ENCODE measurements around the gene NUP153.

The NUP153 gene

DNA sequence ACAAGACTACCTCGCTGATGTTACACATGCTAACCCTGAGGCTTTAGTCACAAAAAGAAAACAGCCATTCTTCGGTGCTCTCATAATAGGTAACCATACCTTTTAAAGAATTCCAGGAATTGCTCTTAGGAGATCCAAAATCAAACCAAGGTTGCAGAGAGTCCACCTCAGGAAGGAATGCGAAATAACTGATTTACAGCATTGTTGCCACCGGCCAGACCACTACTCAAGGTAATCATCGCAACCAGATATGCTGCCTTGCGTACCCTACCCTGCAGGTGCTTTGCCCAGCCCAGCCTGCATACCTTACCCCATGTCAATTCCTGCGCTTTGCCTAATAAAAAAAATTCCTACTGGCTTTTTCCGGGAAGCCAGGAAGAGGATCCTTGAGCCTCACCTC lies 27.0 kb downstream of the NUP153 start:
- Histone ChIP-seq H3K4me3 (no peak overlapping the region), H3K4me1 (peaks cover 0 to 9% (median 0%) of the 10 kb centered on the region in 10 experiments; a peak in 2 of 20 replicates), H3K4me2 (no peak overlapping the region), H3K27ac (no peak overlapping the region), H4K20me1 (peaks cover 76 to 100% (median 100%) of the 10 kb centered on the region in 11 experiments), H3K36me3 (peaks cover 74 to 100% (median 98%) of the 10 kb centered on the region in 11 experiments), H3K9me3 (replicated peaks in 1 of 11) (peaks cover 0 to 6% (median 0%) of the 10 kb centered on the region in 11 experiments; a peak in 1 of 22 replicates), H3K27me3 (no peaks in the 10 kb centered on the region), H3K9ac (no peak overlapping the region)
- no peak for TF ChIP-seq Cebpa-rat (IDR thresholded peaks at IDR 0.05)

DNA sequence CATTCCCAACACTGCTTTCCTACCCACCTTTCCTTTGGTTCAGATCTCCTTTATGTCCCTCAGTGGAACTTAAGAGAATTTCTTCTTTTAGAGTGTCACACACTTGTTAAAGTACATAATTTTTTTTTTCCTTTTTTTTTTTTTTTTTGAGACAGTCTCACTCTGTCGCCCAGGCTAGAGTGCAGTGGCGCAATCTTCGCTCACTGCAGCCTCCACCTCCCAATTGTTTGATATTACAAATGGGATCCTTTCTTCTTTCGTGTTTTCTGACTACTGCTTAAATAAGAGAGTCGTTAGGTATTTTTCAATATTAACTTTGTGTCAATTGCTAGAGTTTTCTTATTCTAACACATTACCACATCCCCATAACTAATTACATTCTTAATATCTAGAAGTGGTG lies 29.1 kb downstream of the NUP153 start:
- Histone ChIP-seq H3K9ac (no peak overlapping the region), H3K4me3 (no peak overlapping the region), H3K27ac (no peak overlapping the region), H3K4me2 (no peak overlapping the region), H3K27me3 (no peaks in the 10 kb centered on the region), H3K4me1 (peaks cover 0 to 9% (median 0%) of the 10 kb centered on the region in 10 experiments; a peak in 2 of 20 replicates), H4K20me1 (peaks cover 63 to 100% (median 94%) of the 10 kb centered on the region in 11 experiments), H3K9me3 (replicated peaks in 1 of 11) (peaks cover 0 to 7% (median 0%) of the 10 kb centered on the region in 11 experiments; a peak in 1 of 22 replicates), H3K36me3 (peaks cover 76 to 100% (median 98%) of the 10 kb centered on the region in 11 experiments)
- TF ChIP-seq Cebpa-rat (IDR thresholded peaks at IDR 0.05), result no peak

DNA sequence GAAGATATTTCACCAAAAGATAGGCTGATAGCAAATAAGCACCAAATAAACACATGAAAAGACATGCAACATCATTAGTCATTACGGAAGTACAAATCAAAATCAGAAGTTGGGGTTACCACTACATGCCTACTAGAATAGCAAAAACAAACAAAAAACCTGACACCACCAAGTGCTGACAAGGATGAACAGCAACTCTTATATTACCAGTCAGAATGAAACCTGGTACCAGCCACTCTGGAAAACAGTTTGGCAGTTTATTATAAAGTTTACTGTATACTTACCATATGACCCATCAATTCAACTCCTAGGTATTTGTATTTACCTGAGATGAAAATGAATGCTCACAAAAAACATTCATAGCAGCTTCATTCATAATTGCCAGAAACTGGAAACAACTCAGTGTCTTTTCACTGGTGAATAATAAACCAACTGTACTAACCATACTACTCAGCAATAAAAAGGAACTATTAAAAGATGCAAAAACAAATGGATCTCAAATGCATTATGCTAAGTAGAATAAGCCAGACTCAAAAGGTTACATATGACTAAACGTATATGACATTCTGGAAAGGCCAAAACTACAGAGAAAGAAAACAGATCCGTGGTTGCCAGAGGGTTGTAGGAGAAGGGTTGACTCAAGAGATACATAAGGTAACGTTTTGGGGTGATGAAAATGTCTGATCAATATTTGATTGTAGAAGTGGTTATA lies 33.0 kb downstream of the NUP153 start:
- H3K27me3 ChIP-seq, result no peaks in the 10 kb centered on the region
- peaks cover 85 to 100% (median 98%) of the 10 kb centered on the region in 11 experiments for H3K36me3 ChIP-seq
- H3K9ac ChIP-seq, result no peak overlapping the region
- H3K4me1 ChIP-seq, result peaks cover 0 to 9% (median 0%) of the 10 kb centered on the region in 10 experiments; a peak in 2 of 20 replicates
- H3K4me2 ChIP-seq, result no peak overlapping the region
- TF ChIP-seq Cebpa-rat (IDR thresholded peaks at IDR 0.05), result no peak
- H3K4me3 ChIP-seq, result no peak overlapping the region
- H3K27ac ChIP-seq, result no peak overlapping the region
- peaks cover 0 to 18% (median 0%) of the 10 kb centered on the region in 11 experiments; a peak in 4 of 22 replicates for H3K9me3 ChIP-seq (replicated peaks in 1 of 11)
- H4K20me1 ChIP-seq, result peaks cover 29 to 100% (median 82%) of the 10 kb centered on the region in 11 experiments

DNA sequence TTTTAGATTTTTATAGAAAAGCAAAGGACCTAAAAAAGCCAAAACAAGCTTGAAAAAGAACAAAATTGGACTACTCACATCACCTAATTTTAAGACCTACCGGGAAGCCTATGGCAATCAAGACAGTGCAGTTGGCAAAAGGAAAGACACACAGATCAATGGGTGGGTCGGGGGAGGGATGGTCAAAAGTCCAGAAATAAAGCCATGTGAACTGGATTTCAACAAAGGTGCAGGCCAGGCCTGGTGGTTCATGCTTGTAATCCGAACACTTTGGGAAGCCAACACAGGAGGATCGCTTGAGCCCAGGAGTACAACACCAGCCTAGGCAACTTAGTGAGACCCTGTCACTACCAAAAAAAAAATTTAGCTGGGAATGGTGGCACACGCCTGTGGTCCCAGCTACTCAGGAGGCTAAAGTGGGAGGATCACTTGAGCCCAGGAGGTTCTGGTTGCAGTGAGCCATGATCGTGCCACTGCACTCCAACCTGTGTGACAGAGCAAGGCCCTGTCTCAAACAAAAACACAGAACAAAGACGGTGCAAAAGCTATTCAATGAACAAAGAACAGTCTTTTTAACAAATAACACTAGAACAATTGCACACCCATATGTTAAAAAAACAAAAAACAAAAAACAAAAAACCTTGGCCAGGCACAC lies 34.5 kb downstream of the NUP153 start:
- H3K27ac ChIP-seq, result no peak overlapping the region
- H3K4me3 ChIP-seq, result no peak overlapping the region
- H4K20me1 ChIP-seq, result peaks cover 18 to 100% (median 77%) of the 10 kb centered on the region in 11 experiments
- no peak overlapping the region for H3K4me2 ChIP-seq
- 0 out of 20 replicates have a peak, but pooled peaks cover 0 to 7% (median 0%) of the 10 kb centered on the region in 10 experiments for H3K4me1 ChIP-seq
- H3K27me3 ChIP-seq, result no peaks in the 10 kb centered on the region
- TF ChIP-seq Cebpa-rat (IDR thresholded peaks at IDR 0.05), result no peak
- H3K36me3 ChIP-seq, result peaks cover 94 to 100% (median 99%) of the 10 kb centered on the region in 11 experiments
- H3K9me3 ChIP-seq (replicated peaks in 1 of 11), result peaks cover 0 to 18% (median 0%) of the 10 kb centered on the region in 11 experiments; a peak in 4 of 22 replicates
- H3K9ac ChIP-seq, result no peak overlapping the region

DNA sequence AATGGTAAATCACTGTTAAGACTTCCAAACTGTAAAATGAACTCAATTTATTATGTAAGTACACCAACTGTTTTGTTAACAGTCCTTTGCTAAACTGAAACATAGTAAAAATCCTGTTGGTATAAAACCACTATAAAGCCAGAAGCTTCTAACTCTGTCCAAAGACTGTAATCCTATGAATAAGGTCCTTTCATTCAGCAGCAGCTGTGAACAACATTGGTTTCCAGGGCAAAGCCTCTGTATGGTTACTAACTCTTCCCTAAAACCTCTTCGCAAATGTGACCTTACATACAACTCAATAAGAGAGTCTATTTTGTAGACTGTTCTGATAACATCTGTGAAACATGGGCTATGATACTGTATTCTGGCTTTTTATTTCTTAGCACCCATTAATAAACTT lies 40.1 kb downstream of the NUP153 start:
- H3K36me3 ChIP-seq, result peaks cover 98 to 100% (median 100%) of the 10 kb centered on the region in 11 experiments
- H3K27me3 ChIP-seq, result no peaks in the 10 kb centered on the region
- no peak for TF ChIP-seq Cebpa-rat (IDR thresholded peaks at IDR 0.05)
- no peak overlapping the region for H3K9ac ChIP-seq
- no peak overlapping the region for H3K4me3 ChIP-seq
- H3K4me2 ChIP-seq, result no peak overlapping the region
- peaks cover 7 to 100% (median 65%) of the 10 kb centered on the region in 11 experiments; a peak in 18 of 22 replicates for H4K20me1 ChIP-seq
- H3K27ac ChIP-seq, result no peak overlapping the region
- H3K4me1 ChIP-seq, result 0 out of 20 replicates have a peak, but pooled peaks cover 0 to 7% (median 0%) of the 10 kb centered on the region in 10 experiments
- H3K9me3 ChIP-seq (replicated peaks in 1 of 11), result peaks cover 0 to 2% (median 0%) of the 10 kb centered on the region in 11 experiments; a peak in 3 of 22 replicates

DNA sequence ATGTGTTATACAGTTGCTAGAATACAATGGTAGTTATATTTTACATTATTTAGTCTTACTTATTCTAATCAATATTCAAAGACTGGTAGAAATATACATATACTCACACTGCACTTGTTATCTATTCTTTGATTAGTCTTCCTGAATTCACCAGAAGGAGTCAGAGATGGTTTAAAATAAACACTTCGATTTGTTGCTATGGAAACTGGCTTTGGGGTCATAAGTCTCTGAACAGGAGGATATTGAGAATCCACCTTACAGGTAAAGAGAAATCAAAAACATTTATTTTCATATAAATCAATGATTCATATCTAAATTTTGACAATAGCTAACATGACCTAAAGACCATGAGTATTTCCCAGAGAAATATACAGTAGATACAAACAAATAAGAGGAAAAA lies 41.6 kb downstream of the NUP153 start:
- no peak overlapping the region for H3K4me3 ChIP-seq
- no peaks in the 10 kb centered on the region for H3K9me3 ChIP-seq (replicated peaks in 1 of 11)
- no peak overlapping the region for H3K9ac ChIP-seq
- H3K4me1 ChIP-seq, result 0 out of 20 replicates have a peak, but pooled peaks cover 0 to 4% (median 0%) of the 10 kb centered on the region in 10 experiments
- no peak overlapping the region for H3K4me2 ChIP-seq
- no peaks in the 10 kb centered on the region for H3K27me3 ChIP-seq
- peaks cover 95 to 100% (median 100%) of the 10 kb centered on the region in 11 experiments for H3K36me3 ChIP-seq
- no peak for TF ChIP-seq Cebpa-rat (IDR thresholded peaks at IDR 0.05)
- H3K27ac ChIP-seq, result no peak overlapping the region
- H4K20me1 ChIP-seq, result peaks cover 7 to 99% (median 61%) of the 10 kb centered on the region in 11 experiments; a peak in 18 of 22 replicates

DNA sequence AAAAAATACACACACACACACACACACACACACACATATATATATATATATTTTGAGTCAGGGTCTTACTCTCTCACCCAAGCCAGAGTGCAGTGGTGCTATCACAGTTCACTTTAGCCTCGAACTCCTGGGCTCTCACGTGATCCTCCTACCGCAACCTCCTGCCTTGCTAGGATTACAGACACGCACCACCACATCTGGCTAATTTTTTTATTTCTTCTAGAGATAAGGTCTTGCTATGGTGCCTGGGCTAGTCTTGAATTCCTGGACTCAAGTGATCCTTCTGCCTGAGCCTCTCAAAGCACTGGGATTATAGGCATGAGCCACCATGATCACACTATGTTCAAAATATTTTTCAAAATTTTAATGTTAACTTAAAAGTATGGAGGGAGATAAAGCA lies 43.5 kb downstream of the NUP153 start:
- Histone ChIP-seq H3K27ac (no peak overlapping the region), H3K9ac (no peak overlapping the region), H3K4me2 (no peak overlapping the region), H3K9me3 (replicated peaks in 1 of 11) (no peaks in the 10 kb centered on the region), H3K36me3 (peaks cover 95 to 100% (median 99%) of the 10 kb centered on the region in 11 experiments), H3K4me1 (no peaks in the 10 kb centered on the region), H3K27me3 (no peaks in the 10 kb centered on the region), H4K20me1 (peaks cover 8 to 99% (median 64%) of the 10 kb centered on the region in 11 experiments; a peak in 19 of 22 replicates), H3K4me3 (no peak overlapping the region)
- TF ChIP-seq Cebpa-rat (IDR thresholded peaks at IDR 0.05), result no peak

DNA sequence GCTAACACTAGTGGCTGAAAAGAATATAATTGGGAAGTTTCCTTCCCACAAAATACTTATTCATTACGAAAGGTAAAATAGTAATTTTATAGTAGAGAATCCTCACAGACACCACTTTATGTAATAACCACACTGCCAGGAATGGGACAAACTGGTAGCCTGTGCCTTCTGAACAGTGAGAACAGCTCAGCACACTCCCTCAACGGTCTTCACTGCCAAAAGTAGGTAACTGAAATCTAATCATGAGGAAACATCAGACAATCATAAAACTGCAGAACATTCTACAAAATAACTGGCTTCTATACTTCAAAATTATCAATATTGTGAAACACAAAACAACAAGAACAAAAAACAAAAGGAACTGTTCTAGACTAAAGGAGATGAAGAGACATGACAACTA lies 44.1 kb downstream of the NUP153 start:
- Histone ChIP-seq H3K36me3 (peaks cover 95 to 100% (median 99%) of the 10 kb centered on the region in 11 experiments), H3K4me1 (no peaks in the 10 kb centered on the region)
- no peak for TF ChIP-seq Cebpa-rat (IDR thresholded peaks at IDR 0.05)

DNA sequence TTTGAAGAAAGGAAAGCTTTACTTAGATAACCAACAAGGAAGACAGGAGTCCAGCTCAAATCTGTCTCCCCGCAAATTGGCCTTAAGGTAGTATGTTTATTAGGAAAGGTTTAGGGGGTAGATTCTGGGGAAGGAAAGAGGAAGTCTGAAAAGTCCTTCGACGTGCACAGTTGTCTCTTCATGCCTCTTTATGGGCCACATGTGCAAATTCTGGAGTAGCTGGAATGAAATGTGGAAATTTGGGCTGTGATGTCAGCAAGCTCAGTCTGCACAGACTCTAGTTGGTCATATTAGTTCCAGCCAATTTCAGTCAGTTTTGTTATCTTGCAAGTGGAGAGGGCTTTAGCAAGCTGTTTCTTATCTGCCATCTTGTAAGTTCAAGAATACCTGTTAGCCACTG lies 50.1 kb downstream of the NUP153 start:
- H4K20me1 ChIP-seq, result peaks cover 3 to 97% (median 43%) of the 10 kb centered on the region in 11 experiments; a peak in 18 of 22 replicates
- no peak overlapping the region for H3K27ac ChIP-seq
- peaks cover 95 to 100% (median 100%) of the 10 kb centered on the region in 11 experiments for H3K36me3 ChIP-seq

More for the DNA sequence above, 44.1 kb downstream of the NUP153 start:
- Histone ChIP-seq H3K9ac (no peak overlapping the region), H3K9me3 (replicated peaks in 1 of 11) (no peaks in the 10 kb centered on the region), H3K4me2 (no peak overlapping the region), H3K27ac (no peak overlapping the region), H4K20me1 (peaks cover 10 to 99% (median 64%) of the 10 kb centered on the region in 11 experiments; a peak in 19 of 22 replicates), H3K4me3 (no peak overlapping the region), H3K27me3 (no peaks in the 10 kb centered on the region)

More for the DNA sequence above, 50.1 kb downstream of the NUP153 start:
- TF ChIP-seq Cebpa-rat (IDR thresholded peaks at IDR 0.05), result no peak
- Histone ChIP-seq H3K27me3 (no peaks in the 10 kb centered on the region), H3K9me3 (replicated peaks in 1 of 11) (no peaks in the 10 kb centered on the region), H3K4me3 (no peak overlapping the region), H3K4me2 (no peak overlapping the region), H3K4me1 (no peaks in the 10 kb centered on the region), H3K9ac (no peak overlapping the region)

Data from BLaER1 treated with 17β-estradiol and CSF1 and Interleukin-3, amounts not matched to agents 10 nM and 100 nM (cell line).